Uterus (tissue), 4 donors: Measurements from ENCODE around the gene NEDD4L. TPM values are rescaled to one million over a fixed set of nuclear protein-coding genes. Genes with fewer than 3 reads are reported as not detected.

Experiments
- DNase-seq, 2 donors: peaks; one replicate each; pipeline ENCODE4 v3.0.0-alpha.2; 2019 to 2020
- H3K27ac ChIP-seq, 2 donors: fragments of 200-600 bp; sonication (generic); 1 replicate in 1 of 2; 2 replicates in 1 of 2; pipeline ENCODE4 v1.5.1; 2016 to 2018
- H3K27me3 ChIP-seq, 2 donors: fragments of 200-600 bp; sonication (generic); one replicate each; pipeline ENCODE4 v1.5.1; 2018 to 2019; ENCODE audit warnings: control low read depth in 1 of 2
- H3K36me3 ChIP-seq, 2 donors: fragments of 200-600 bp; sonication (generic); one replicate each; pipeline ENCODE4 v1.5.1; 2019; ENCODE audit warnings: control low read depth in 1 of 2
- H3K4me1 ChIP-seq, 2 donors: fragments of 200-600 bp; sonication (generic); one replicate each; pipeline ENCODE4 v1.5.1; 2018 to 2019; ENCODE audit warnings: control low read depth in 1 of 2
- H3K4me3 ChIP-seq, 2 donors: fragments of 200-600 bp; sonication (generic); 1 replicate in 1 of 2; 2 replicates in 1 of 2; pipeline ENCODE4 v1.5.1; 2018 to 2019; ENCODE audit warnings: mild to moderate bottlenecking in 1 of 2
- H3K9me3 ChIP-seq, 2 donors: fragments of 200-600 bp; sonication (generic); one replicate each; pipeline ENCODE4 v1.5.1; 2019; ENCODE audit warnings: control low read depth in 1 of 2
- POLR2A ChIP-seq, 2 donors: fragments of 450-650 bp; IDR thresholded peaks; one replicate each; pipeline ENCODE4 v1.6.1; 2016; ENCODE audit warnings: antibody characterized with exemption in 2 of 2, mild to moderate bottlenecking in 1 of 2, moderate library complexity in 1 of 2
- intact Hi-C: fragments of 100-400 bp; cut with DNase I; formaldehyde crosslinking; loops from one replicate; pipeline ENCODE4 v1.15.1; 2023; ENCODE audit warnings: low total_unique reads
- total RNA-seq, 4 donors: library from RNA; depleted of rRNA in 3 of 4; stranded (reverse); fragments of >200 nt in 3 of 4; gene quantifications; one replicate each; pipeline versions ENCODE4 v1.1.0 to v1.2.4, GENCODE V29; 2014 to 2023
- TF ChIP-seq, protein P1 (sequence below), 4 experiments: fragments of 200-600 bp in 2 of 4; fragments of 450-650 bp in 2 of 4; sonication (generic) in 2 of 4; IDR thresholded peaks; one replicate each; pipeline ENCODE4 v1.5.1; 2016 to 2019; ENCODE audit warnings: antibody characterized with exemption in 4 of 4, mild to moderate bottlenecking in 2 of 4, moderate library complexity in 1 of 4
- donor health status: DM: yes; HTN: yes; CAD: no.

NEDD4L gene
- total RNA-seq, 4 donors from 2014 or later = 6.2 to 45.9 (median 32.3) TPM

DNA sequence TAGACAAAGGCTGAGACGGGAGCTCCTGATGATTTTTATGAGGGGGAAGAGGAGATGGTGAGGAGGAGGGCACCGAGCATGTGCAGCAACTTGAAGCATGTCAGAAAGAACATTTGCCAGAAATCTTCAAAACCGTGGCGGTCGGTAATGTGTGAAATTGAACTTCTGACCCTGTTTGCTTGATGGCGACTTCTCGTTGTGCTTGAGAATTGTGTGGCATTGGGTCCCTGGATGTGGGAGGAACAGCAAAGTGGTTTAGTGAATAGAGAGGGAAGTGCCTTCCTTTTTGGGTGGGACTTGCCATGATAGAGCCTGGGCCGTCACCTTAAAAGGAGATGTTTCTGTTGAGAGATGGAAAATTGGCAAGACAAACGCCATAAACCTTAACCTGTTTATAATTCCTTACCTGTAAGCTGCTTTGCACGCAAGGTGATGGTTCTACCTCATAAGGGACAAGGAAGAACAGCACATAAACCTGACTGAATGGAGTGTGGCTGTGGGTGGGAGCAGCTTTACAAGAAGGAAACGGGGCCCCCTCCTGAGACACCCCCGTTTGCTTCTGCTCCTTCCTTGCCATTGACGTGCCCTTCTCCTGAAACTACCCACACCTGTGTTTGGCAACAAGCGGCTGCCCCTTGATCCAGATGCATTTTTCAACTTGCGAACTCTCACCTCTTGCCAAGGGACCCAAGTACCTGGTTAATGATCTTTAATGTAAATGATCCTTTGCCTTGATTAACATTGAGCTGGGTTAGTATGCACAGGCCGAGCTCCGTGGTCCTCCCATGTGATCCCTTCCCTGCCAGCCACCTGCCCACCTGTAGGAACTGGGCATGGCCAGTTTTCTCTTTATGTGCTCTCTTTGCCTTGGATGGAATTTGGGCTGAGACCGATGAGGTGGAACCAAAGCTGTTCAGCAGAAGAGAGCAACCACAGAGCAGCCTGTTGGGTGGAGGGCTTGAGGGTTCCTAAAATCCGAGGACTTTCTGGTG is 153.2 kb downstream of the NEDD4L start:
- peak overlapping the region; percentile 56 to 58 for H3K27ac ChIP-seq
- H3K4me3 ChIP-seq = no peak overlapping the region
- TF ChIP-seq POLR2A (IDR thresholded peaks at IDR 0.05) = no peak
- TF ChIP-seq, protein P1, sequence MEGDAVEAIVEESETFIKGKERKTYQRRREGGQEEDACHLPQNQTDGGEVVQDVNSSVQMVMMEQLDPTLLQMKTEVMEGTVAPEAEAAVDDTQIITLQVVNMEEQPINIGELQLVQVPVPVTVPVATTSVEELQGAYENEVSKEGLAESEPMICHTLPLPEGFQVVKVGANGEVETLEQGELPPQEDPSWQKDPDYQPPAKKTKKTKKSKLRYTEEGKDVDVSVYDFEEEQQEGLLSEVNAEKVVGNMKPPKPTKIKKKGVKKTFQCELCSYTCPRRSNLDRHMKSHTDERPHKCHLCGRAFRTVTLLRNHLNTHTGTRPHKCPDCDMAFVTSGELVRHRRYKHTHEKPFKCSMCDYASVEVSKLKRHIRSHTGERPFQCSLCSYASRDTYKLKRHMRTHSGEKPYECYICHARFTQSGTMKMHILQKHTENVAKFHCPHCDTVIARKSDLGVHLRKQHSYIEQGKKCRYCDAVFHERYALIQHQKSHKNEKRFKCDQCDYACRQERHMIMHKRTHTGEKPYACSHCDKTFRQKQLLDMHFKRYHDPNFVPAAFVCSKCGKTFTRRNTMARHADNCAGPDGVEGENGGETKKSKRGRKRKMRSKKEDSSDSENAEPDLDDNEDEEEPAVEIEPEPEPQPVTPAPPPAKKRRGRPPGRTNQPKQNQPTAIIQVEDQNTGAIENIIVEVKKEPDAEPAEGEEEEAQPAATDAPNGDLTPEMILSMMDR (IDR thresholded peaks at IDR 0.05) = no peak
- no peak for DNase-seq
- H3K36me3 ChIP-seq = no peaks in the 10 kb centered on the region
- no peaks in the 10 kb centered on the region for H3K9me3 ChIP-seq
- H3K4me1 ChIP-seq = no peaks in the 10 kb centered on the region
- intact Hi-C loops = no loop called here
- no peaks in the 10 kb centered on the region for H3K27me3 ChIP-seq

DNA sequence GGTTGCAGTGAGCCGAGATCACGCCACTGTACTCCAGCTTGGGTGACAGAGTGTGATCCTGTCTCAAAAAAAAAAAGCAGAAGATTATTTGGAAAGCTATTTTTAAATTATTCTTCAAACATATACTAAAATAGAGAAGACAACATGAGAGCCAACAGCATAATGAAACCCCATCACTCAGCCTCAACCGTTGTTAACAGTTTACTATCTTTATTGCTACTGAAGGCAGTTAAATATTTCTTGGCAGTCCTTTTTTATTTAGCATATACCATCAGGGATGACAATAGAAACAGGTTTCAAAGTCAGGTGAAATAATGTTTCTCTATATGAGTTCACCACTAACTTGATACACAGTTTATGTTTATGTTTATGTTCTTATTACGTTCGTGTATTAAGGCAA is 157.2 kb downstream of the NEDD4L start:
- H3K4me1 ChIP-seq = peaks cover 0 to 4% of the 10 kb centered on the region in 2 donors
- no peak for DNase-seq
- no peak for TF ChIP-seq POLR2A (IDR thresholded peaks at IDR 0.05)
- TF ChIP-seq, protein P1 (IDR thresholded peaks at IDR 0.05) = no peak
- peak overlapping the region; percentile 51 to 60 for H3K27ac ChIP-seq
- H3K9me3 ChIP-seq = no peaks in the 10 kb centered on the region
- intact Hi-C loops = no loop called here
- H3K27me3 ChIP-seq = no peaks in the 10 kb centered on the region
- no peaks in the 10 kb centered on the region for H3K36me3 ChIP-seq
- no peak overlapping the region for H3K4me3 ChIP-seq

DNA sequence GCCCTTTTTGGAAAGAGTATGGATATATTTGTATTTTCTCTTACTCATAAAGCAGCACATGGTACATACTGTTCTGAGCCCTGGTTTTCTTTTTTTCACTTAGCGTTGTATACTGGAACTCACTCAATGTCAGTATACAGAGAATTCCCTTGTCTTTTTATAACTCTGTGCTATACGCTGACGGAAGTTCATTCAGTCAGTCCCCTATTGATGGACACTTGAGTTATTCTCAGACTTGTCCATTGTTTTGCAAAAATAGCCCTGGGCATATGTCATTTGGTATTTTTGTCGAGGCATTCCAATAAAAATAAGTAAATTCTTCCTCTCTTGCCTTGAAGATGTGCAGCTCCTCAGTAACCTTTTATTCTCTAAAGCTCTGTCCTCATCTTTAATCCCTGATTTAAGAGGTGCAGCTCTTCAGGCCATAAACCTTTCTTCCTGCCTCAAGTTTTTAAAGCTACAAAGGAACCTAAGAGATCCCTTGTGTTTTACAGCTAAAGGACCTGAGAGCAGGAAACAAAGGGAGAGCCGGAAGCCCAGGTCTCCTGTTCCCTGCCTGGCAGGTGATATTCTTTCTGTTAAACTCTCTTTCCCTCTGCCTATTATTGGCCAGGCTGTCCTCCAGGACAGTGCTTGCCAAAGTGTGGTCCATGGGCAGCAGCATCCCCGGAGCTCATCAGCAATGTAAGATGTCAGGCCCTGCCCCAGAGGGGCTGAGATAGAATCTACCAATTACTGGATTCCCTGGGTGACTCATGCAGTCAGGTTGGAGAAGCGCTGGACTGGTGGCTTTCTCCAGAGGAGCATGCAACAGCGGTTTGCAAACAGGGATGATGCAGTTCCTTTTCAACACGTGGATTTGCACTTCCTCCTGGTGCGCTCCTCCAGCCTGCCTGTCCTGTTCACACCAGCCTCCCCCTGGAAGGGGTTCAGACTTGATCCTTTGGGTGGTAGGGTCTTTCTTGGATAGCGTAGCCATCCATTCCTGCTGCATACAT is 158.0 kb downstream of the NEDD4L start:
- TF ChIP-seq POLR2A (IDR thresholded peaks at IDR 0.05) = no peak
- TF ChIP-seq, protein P1 (IDR thresholded peaks at IDR 0.05) = no peak
- Histone ChIP-seq H3K27me3 (no peaks in the 10 kb centered on the region), H3K27ac (peak overlapping the region; percentile 51 to 60), H3K4me3 (no peak overlapping the region), H3K9me3 (no peaks in the 10 kb centered on the region), H3K36me3 (no peaks in the 10 kb centered on the region), H3K4me1 (peaks cover 0 to 4% of the 10 kb centered on the region in 2 donors)
- intact Hi-C loops = no loop called here
- peak in 1 of 2 donors; percentile 36 for DNase-seq

DNA sequence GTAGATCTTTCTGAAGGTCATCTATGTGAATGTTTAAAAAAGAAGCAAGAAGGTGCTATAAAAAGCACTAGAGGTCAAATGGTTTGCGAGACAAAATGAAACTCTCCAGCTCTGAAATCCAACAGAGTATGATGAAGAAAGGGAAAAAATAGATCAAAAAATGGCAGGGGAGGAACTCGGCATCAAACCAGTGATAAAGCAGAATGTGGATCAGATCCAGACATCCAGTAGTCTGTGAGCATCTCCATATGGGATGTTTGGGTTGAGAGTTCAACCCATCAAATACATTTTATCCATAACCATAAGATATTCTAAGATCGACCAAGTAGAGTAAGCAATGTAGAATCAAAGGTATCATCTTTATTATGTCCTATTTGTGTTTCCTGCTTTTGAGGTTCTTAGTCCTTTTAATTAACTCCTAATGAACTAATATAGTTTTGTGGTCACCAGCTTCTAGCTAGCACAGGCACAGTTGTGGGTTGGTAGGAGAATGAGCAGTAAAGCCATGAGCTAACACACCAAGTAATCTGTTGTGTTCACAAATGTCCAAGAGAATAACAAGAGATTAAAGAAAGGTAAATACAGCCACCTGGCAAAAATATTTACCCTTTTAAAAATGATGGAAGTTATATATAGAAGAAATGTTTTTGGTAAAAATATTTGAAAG is 160.9 kb downstream of the NEDD4L start:
- no peak for DNase-seq
- H3K27me3 ChIP-seq = no peaks in the 10 kb centered on the region
- TF ChIP-seq, protein P1 (IDR thresholded peaks at IDR 0.05) = no peak
- TF ChIP-seq POLR2A (IDR thresholded peaks at IDR 0.05) = no peak
- H3K36me3 ChIP-seq = no peaks in the 10 kb centered on the region
- H3K4me1 ChIP-seq = peaks cover 0 to 4% of the 10 kb centered on the region in 2 donors
- peak overlapping the region; percentile 36 to 56 for H3K27ac ChIP-seq
- H3K4me3 ChIP-seq = no peak overlapping the region
- intact Hi-C loops = no loop called here
- H3K9me3 ChIP-seq = no peaks in the 10 kb centered on the region
